NCI-H1092 (cell line): Measurements from ENCODE around the gene ANK2.
A peak's percentile ranks its signal among the peaks of the same experiment; 100 is the strongest.
"Not testable (repeated sequence)": the region's sequence is repeated elsewhere in the genome, so short reads cannot be mapped to it uniquely, and the experiment has no call there.

Source experiments
- DNase-seq: peaks from one replicate; lab custom pipeline; 2025; lab: John Stamatoyannopoulos, UW

ANK2 gene

DNA sequence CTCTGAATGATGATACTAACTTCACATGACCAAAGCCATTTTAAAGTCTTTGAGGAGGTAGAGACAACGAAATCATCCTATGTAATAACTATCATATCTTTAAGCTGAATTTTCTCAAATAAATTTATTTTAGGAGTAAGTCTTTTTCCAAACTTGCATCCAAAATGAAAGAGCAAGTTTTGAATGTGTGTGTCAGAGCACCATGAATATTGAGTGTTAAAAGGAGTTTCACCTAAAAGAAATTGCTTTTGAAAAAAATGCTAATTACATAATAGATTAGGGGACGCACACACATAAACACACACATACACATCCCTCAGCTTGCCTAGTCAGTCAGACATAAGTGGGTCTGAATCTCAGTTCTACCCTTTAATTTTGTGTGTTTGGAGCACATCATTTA is 1.9 kb downstream of the ANK2 start:
- no peak for DNase-seq

DNA sequence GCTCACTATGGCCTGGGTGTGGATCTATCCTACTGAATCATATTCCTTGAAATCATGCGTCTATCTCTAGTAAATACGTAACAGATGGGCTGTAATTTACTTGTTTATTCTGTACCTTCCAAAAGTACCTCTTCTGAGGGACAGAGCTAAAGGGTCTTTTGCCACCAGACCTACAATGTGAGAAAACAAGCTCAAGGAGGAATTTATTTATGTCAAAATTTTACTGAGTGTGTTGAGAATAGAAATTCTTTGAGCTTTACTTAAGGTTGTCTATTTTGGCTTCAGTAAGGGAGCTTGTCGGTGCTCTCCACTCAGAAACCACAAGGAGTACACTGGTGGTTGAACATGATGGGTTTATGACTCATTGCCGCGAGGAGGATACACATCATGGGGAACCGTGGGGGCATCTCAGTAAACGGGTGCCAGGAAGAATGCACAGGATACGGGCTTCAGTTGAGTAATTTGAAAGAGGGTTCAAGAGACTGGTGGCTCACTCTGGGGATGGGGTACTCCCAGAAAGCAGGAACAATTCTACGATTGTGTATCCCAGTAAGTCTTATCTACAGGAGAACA is 3.0 kb downstream of the ANK2 start:
- no peak for DNase-seq

DNA sequence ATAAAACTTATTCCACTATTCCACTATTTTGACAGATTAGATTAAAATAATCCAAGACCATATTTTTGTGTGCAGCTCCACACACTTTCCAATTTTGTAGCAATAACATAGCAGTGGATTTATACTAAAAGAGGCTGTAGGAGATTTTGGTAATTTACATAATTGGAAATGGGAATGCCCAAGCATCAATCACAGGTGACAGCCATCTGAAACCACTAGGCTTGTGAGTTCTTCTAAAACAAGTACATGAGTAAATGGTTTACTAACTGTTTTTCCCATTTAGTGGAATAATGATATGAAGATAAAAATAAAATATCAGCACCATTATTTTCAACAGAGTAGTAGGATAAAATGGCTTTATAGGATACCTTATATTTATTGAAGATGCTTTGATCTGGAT is 4.4 kb downstream of the ANK2 start:
- DNase-seq = no peak

DNA sequence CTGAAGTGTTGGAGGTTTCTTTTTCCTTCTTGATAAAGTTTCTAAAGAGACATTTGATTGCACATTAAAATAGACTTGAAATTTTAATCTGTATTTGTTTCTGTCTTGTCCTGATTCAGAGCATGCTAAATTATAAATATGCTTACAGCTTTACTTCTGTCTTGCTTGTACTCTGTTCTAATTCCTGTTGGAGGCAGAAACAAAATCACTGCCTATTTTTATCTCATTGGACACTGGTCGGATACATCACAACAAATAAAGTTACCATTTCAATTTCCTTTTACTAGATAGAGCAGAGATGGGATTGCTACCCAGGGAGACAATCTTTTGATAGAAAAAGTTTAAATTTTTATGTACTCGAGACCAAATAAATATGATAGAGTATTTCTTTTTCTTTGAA is 6.9 kb downstream of the ANK2 start:
- DNase-seq = no peak

DNA sequence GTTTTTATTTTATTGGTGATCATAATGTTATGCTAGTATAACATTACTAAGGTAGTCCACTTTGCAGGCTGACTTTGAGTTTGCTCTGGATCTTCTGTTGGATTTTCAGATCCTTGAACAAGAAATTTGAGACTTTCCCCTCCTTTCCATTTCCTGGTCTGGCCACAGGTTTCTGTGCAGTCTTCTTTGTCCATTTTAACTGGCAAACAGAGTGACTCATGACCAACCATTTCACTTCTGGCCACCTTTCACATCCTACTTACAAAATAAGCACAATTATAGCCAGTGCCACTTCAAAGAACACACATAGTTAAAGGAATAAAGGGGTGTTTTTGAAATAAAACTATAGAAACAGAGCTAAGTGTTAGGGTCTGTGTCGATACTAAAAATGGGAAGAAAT is 8.4 kb downstream of the ANK2 start:
- no peak for DNase-seq

DNA sequence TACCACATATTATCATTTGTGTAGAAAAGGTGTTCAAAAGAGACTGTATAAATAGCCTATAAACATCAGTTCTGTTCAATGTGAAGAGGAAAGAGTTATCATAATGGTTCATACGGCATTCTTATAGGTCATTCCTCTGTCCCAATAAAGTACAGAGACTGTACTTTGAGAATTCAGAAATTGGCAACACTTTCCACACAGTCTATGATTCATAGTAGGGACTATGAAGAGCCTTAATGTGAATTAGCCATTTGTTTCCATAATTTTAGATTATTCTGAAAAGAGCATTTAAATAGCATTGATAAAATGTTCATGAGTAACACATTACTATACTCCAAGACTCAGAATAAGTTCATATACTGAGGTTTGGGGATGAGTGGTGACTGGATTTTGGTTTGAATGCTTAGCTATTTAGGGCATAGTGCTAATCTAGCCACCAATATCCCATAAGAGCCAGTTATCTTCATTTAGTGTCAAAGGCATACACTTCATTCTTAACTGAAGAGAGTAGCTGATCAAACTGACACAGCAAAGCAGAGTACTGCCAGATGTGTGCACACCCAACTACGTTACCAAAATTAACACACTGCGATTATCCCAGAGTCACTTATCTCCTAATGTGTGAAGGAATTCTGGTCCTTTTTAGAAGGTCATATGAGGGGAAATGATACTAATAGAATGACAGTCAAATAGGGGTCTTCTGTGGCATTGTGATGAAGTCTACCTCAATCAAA is 10.2 kb downstream of the ANK2 start:
- no peak for DNase-seq

DNA sequence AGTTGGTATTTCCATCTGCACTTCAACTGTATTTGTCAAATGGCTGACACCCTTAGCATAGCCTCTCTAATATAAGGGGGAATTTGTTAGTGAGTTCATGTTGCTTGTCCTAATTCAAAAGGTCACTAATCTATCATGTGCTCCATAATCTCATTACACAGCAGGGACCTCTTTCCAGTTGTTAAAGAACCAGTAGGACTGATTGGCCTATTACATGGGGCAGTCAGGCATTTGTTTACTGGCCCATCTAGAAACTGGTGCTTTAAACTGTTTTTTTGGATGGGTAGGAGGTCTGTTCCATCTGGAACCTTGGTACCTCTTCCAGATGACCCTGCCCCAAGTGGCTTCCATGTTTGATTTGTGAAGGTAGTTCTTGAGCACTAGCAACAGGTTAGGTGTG is 11.4 kb downstream of the ANK2 start:
- DNase-seq = no peak

DNA sequence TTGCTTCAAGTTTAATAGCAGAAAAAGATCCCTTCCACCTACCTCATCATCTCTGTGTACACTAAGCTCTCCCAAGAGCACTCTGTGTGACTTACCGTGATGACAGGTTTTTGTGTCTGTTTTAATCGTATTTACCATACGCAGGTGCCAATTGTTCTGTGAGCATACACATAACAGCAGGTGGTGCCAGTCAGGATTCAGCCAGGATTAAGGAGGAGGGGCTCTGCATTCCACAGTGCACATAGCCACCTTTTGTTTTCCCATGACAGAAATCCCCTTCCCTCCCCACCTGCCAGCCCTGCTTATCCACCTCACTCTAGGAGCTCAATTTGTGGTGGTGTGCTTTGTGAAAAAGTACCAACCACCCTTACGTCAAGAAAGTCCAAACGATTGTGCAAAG is 14.8 kb downstream of the ANK2 start:
- DNase-seq = peak; percentile 80

DNA sequence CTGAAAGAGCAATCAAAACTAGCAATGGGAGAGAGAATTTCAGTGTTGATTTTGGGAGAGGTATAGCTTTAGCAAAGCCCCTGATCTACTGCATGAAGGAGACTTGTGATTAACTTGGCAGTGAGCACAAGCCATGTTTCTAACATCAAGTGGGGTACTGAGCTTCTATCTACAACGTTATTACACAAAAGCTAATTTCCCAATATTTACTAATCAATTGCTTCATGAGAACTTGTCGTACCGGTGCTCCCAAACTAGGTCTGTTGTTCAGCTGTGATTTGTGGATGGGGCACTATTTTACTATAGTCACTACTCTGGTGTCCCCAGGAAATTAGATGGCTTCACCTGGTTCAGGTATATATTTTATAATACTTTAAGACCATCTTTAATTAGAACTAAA is 16.2 kb downstream of the ANK2 start:
- DNase-seq = no peak

DNA sequence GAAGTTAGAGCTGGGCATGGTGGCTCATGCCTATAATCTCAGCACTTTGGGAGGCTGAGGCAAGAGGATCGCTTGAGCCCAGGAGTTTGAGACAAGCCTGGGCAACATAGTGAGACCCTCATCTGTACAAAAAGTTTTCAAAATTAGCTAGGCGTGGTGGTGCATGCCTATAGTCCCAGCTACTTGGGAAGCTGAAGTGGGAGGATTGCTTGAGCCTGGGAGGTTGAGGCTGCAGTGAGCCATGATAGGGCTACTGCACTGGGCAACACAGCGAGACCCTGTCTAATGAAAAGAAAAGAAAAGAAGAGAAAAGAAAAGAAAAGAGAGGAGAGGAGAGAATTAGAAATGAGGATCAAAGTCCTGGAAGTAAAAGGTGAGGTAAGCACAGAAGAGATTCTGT is 19.3 kb downstream of the ANK2 start:
- DNase-seq = not testable (repeated sequence)

DNA sequence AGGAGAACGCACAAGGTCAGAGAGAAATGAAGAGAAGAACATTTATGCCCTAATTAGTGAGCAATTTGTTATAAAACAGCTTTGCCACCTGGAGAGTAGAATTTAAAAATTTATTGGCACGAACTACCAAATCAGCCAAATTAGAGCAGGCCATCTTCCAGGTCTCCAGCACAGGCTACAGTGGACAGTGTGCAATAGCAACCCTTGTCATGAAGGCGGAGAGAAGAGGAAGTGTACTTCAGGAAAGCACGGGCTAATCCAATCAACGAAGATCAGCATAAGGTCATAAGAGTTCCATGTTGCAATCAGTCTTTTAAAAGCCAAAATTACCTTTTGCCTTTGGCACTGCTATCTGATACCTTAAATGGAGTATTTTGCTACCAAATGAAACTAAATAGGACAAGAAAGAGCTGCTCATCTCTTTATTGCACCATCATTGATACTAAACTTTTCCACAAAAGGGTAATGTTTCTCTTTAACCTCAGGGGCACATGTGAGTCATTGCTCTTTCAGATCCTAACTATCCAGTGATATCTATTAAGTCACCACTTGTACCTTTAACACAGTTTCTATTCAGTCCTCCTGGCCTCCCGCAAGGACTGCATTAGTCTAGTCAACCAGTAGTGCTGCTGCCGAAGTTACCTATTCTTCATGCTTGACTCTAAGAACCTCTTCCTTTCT is 19.9 kb downstream of the ANK2 start:
- no peak for DNase-seq

DNA sequence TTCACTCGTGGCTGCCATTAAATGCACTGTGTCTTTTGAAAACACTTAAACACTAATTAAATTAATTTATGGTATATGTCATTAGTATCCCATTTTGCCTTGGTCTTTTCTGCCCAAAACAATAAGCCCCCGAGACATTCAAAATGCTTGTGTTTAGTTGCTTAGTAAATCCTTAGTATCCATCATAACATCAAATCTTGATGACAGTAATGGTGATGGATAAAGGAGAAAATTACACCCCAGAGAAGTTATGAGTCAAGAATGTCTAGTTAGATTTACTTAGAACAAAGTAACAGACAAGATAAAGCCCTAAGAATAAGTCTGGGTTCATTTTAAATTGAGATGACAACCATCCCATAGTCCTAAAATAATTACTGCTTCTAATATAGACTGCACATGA is 21.3 kb downstream of the ANK2 start:
- no peak for DNase-seq

DNA sequence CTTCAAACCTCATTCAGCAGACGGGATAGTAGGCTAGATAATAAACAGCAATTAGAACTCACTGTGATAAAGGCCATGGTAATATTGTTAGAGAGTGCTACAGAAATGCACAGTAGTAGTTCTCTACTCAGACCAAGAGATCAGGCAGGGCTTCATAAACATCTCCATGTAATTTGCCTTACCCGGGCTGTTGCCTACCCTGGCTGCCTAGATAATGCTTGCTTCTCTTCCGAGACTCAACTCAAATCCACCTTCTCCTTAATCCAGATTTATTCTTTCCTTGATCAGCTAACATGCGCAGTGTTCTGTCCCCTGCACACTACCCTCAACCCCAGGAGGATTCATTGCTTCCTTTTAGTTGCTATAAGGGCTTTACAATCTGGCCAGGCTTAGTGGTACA is 21.8 kb downstream of the ANK2 start:
- no peak for DNase-seq

DNA sequence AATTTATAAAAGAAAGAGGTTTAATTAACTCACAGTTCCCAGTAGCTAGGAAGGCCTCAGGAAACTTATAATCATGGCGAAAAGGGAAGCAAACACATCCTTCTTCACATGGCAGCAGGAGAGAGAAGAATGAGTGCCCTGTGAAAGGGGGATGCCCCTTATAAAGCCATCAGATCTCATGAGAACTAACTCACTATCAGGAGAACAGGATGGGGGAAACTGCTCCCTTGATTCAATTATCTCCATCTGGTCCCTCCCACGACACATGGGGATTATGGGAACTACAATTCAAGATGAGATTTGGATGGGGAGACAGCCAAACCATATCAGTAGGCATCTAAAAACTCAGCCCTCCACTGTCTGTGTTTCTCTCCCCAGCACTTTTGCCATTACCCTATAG is 22.4 kb downstream of the ANK2 start:
- no peak for DNase-seq

DNA sequence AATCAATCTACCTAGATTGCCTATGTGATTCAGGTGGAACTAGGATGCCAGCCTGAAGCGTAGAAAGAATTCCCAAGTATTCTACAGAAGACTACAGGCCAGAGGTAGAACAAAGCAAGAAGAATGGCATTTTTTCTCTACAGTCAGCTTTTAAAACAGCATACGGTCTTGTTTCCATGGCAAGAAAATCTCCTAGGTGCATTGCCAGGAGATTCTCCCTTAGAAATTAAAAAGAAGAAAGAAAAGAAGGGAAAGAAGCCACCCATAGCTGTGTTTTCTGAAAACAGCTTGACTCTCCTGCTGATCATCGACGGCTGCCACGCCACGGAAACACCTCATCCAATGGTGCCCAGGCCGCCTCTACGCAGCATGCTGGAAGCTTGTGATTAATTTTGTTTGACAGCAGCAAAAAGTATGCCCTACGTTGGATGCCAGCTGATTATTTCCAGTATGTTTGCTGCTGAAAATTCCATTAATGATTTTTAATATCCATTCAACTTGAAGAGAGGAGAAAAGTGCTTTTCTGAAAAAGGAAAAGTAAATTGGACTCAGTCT is 24.1 kb downstream of the ANK2 start:
- no peak for DNase-seq

DNA sequence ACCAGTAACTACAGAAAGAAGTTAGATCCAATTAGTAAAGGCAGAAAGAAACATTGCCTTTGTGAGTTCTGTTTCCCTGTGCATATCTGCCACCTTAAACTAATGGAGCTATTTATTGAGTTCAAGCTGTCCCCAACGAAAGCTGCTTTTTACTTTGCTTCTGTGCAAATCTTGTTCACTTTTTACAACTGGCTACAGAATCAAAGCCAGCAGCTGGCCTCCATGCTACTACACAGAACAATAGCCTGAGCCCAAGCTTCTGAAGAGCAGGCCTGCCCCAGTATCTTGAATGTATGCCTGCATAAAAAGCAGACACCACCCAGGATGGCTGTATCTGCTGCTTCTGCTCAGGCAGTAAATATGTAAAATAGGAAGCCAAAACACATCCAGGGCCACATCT is 28.1 kb downstream of the ANK2 start:
- no peak for DNase-seq

DNA sequence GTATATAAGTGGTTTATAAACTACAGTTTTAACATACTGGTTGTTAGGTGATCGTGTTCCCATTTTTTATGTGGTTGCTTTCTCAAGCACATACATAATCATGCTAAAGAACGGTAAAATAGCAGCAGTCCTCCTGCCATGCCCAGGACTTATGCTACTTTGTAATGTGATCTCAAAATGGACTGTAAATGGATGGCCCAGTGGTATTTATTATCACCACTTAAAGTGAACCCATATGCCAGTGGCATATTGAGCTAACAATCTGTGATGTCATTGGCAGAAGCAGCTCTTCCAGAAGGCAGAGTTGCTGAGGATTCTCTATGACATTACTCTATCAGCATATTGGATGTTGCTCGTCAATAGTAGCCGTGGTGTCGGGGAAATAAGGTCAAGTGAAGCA is 28.6 kb downstream of the ANK2 start:
- no peak for DNase-seq

DNA sequence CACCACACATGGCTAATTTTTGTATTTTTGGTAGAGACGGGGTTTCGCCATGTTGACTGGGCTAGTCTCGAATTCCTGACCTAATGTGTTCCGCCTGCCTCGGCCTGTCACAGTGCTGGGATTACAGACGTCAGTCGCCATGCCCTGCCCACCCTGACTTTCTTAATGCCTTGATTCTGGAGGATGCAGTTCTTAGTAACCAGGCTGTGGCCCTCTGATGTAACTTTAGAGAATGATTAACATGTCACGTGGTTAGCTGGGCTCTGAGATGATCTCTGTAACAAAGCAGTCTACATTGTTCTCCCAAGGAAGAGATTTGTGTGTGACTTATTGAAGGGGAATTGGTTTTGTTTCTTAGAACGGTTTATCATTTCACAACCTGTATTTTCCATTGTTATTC is 30.6 kb downstream of the ANK2 start:
- no peak for DNase-seq

DNA sequence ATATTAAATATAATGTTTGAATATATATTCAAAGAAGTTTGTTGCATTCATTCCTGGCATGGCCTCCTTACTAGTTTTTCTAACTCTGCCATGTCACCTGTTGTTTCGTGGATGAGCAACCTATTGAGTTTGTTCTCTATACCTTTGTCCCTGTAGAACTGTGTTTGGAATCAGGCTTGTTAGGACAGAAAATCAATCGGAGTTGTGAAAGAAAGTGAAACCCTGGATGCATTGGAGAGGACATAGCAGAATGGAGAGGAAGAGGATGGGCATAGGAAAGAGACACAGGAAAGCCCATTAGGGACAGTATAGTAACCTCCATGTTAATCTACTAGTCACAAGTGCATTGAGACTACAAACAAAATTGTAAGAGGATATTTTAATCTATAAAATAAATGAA is 31.2 kb downstream of the ANK2 start:
- no peak for DNase-seq

DNA sequence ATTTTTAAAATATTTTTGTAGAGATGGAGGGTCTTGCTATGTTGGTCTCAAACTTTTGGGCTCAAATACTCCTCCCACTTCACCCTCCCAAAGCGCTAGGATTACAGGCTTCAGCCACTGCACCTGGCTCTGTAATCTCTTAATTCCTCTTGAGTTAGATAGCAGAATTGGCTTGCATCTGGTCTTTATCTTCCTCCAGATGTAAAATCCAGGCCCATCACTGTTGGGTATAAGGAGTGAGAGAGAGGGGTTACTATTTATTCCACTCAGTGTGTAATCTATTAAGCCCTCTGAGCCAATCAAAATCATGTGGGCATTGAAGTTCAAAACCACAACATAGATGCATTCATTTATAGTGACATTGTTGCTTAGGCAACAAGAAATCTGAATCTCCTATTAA is 33.9 kb downstream of the ANK2 start:
- no peak for DNase-seq

DNA sequence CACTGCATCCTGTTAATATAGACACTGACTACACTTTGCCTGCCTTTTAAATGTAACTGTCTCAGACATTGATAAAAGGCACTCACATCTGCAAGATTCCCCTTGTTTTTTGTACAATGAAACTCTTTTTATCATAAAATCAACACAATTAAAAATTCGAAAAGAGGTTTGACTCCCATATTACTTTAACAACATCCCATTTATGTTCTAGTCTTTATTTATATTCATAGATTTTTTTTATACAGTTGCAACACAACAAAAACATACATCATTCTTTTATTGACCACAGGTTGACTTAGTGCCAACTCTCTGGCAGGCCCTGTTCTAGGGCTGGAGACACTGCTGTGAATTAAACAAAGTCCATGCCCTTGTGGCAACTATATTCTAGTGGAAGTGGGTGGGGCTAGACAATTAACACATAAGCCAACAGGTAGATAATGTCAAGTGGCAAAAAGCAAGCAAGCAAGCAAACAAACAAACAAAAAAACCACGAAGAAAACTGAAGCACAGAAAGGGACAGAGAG is 36.8 kb downstream of the ANK2 start:
- no peak for DNase-seq

DNA sequence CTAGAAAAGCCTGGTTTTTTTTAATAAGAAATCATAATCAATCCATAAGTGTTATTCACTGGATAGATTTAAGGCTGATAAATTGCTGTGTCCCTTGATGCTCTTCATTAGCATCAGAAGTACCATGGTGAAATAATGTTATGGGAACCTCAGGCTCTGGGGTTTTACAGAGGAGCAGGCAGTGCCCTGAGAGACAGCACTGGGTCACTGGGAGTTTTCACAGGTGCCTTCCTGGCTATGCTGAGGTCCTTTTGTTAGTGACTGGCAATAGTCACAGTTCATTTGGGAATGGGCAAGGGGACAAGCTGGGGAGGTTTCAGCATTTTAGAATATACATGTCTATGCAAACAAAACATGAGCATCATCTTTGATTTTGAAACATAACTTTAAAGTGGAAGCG is 38.6 kb downstream of the ANK2 start:
- no peak for DNase-seq

DNA sequence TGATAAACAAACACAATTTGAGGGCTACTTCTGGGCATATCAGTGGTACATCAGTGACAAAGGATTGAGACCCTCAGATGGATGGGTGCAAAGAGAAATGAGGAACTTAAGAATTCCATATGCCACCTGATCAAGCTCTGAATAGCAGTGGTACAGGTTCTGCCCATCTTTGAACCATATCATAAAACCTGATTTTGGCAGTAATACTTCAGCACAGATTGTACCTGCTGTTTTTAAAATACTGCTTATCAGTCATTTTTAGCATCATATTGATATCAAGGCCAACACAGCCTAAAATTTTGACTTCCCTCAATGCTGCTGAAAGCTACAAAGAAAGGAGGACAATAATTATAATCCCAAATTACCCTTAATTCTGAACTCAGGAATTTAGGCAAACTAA is 41.5 kb downstream of the ANK2 start:
- no peak for DNase-seq
